ENCODE data around the gene F7. TPM values are rescaled to one million over a fixed set of nuclear protein-coding genes. Genes with fewer than 3 reads are reported as not detected.

F7 gene
- total RNA-seq, 1 experiment from 2014 or later = 52.4 TPM

DNA sequence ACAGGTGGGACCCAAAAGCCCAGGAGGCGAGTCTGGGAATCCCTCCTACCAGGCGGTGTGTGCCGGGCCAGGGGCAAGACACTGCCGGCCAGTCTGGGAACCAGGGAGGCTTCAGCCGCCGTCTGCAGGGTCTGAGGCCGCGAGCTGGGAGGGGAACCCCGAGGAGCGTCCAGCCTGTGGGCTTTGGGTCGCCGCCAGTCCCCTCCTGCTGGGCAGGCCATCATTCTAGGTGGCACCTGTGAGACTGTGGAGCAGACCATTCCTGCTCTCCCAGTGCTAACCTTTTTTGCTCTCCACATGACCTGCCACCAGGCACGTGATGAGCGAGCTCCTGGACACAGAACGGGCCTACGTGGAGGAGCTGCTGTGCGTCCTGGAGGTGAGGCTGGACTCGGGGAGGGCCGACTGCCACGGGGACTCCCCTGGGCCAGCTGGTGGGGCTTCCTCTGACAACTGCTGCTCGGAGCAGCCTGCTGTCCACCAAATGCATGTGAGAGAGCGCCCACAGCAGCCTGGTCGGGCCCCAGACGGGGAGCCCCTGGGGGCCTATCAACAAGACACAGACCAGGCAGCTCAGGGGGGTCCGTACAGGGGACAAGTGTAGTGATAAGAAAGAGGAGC, 24.6 kb upstream of the F7 start:
- TF ChIP-seq, protein P1, sequence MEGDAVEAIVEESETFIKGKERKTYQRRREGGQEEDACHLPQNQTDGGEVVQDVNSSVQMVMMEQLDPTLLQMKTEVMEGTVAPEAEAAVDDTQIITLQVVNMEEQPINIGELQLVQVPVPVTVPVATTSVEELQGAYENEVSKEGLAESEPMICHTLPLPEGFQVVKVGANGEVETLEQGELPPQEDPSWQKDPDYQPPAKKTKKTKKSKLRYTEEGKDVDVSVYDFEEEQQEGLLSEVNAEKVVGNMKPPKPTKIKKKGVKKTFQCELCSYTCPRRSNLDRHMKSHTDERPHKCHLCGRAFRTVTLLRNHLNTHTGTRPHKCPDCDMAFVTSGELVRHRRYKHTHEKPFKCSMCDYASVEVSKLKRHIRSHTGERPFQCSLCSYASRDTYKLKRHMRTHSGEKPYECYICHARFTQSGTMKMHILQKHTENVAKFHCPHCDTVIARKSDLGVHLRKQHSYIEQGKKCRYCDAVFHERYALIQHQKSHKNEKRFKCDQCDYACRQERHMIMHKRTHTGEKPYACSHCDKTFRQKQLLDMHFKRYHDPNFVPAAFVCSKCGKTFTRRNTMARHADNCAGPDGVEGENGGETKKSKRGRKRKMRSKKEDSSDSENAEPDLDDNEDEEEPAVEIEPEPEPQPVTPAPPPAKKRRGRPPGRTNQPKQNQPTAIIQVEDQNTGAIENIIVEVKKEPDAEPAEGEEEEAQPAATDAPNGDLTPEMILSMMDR (IDR thresholded peaks at IDR 0.05; ENCODE audit: insufficient read depth in 1 of 2, low read depth in 1 of 2, low read length in 1 of 2, severe bottlenecking in 1 of 2, unreplicated experiment in 1 of 2) = no peak
- Mint-ChIP-seq H3K27ac (ENCODE audit: unreplicated experiment) (no peak overlapping the region), H3K36me3 (ENCODE audit: insufficient read depth, unreplicated experiment) (no peaks in the 10 kb centered on the region), H3K9me3 (ENCODE audit: unreplicated experiment) (no peaks in the 10 kb centered on the region), H3K27me3 (ENCODE audit: insufficient read depth, unreplicated experiment) (no peaks in the 10 kb centered on the region), H3K4me1 (ENCODE audit: low read depth, unreplicated experiment) (no peaks in the 10 kb centered on the region), H3K4me3 (ENCODE audit: unreplicated experiment) (no peak overlapping the region)
- Histone ChIP-seq H3K4me3 (ENCODE audit: low read depth, low read length) (no peak overlapping the region), H3K4me1 (0 out of 2 replicates have a peak, but pooled peaks cover 8% of the 10 kb centered on the region), H3K36me3 (ENCODE audit: control insufficient read depth, insufficient read depth, low read length) (no peaks in the 10 kb centered on the region; the same call in 1 of the 2 replicates), H3K27me3 (replicated peaks; ENCODE audit: control insufficient read depth, insufficient read depth, low read length) (no peaks in the 10 kb centered on the region), H3K9me3 (no peaks in the 10 kb centered on the region)
- intact Hi-C loops (cut with micrococcal nuclease; ENCODE audit: unreplicated experiment) = no loop called here
- POLR2A ChIA-PET = no interaction called here
- CTCF ChIA-PET = no interaction called here
- no TSS peak for BruUV-seq (replicated peaks)
- no peak for DNase-seq

- Mint-ChIP-seq H3K9me3 (ENCODE audit: unreplicated experiment) (no peaks in the 10 kb centered on the region), H3K27me3 (ENCODE audit: insufficient read depth, unreplicated experiment) (no peaks in the 10 kb centered on the region), H3K27ac (ENCODE audit: unreplicated experiment) (no peak overlapping the region), H3K4me1 (ENCODE audit: low read depth, unreplicated experiment) (no peaks in the 10 kb centered on the region), H3K36me3 (ENCODE audit: insufficient read depth, unreplicated experiment) (no peaks in the 10 kb centered on the region), H3K4me3 (ENCODE audit: unreplicated experiment) (no peak overlapping the region)
- TF ChIP-seq, protein P1 (IDR thresholded peaks at IDR 0.05; ENCODE audit: insufficient read depth in 1 of 2, low read depth in 1 of 2, low read length in 1 of 2, severe bottlenecking in 1 of 2, unreplicated experiment in 1 of 2) = no peak
- intact Hi-C loops (cut with micrococcal nuclease; ENCODE audit: unreplicated experiment) = no loop called here
- ChIA-PET CTCF (no interaction called here), POLR2A (no interaction called here)
- H3K9me3 ChIP-seq = no peaks in the 10 kb centered on the region
- DNase-seq = no peak
- 0 out of 2 replicates have a peak, but pooled peaks cover 8% of the 10 kb centered on the region for H3K4me1 ChIP-seq
- H3K36me3 ChIP-seq (ENCODE audit: control insufficient read depth, insufficient read depth, low read length) = no peaks in the 10 kb centered on the region
- no peak overlapping the region for H3K4me3 ChIP-seq (ENCODE audit: low read depth, low read length)
- no TSS peak for BruUV-seq (replicated peaks)
- no peaks in the 10 kb centered on the region for H3K27me3 ChIP-seq (replicated peaks; ENCODE audit: control insufficient read depth, insufficient read depth, low read length)
Observed at GRCh38 chr13:113082198-113083021, 23.2 kb upstream of the F7 start.

DNA sequence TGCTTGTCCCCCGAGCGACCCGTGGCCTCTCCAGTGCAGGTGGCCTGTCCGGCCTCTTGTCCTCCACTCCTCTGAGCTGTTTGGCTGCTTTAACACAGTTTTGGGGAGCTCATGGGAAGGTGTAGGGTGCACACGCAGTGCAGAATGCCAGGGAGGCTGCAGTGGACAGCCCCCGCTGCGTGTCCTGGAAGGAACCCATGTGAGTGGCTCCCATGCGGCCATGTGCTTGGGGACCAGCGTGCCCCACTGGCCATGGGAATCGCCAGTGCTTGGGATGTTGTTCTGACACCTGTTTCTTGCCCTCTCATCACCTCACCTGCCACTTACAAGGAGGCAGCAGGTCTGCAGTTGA, 22.6 kb upstream of the F7 start:
- H3K9me3 Mint-ChIP-seq (ENCODE audit: unreplicated experiment) = no peaks in the 10 kb centered on the region
- intact Hi-C loops (cut with micrococcal nuclease; ENCODE audit: unreplicated experiment) = no loop called here
- no peaks in the 10 kb centered on the region for H3K36me3 Mint-ChIP-seq (ENCODE audit: insufficient read depth, unreplicated experiment)
- H3K27ac Mint-ChIP-seq (ENCODE audit: unreplicated experiment) = no peak overlapping the region
- 0 out of 2 replicates have a peak, but pooled peaks cover 8% of the 10 kb centered on the region for H3K4me1 ChIP-seq
- no peak for DNase-seq
- no peak overlapping the region for H3K4me3 Mint-ChIP-seq (ENCODE audit: unreplicated experiment)
- no peaks in the 10 kb centered on the region for H3K9me3 ChIP-seq
- H3K27me3 ChIP-seq (replicated peaks; ENCODE audit: control insufficient read depth, insufficient read depth, low read length) = no peaks in the 10 kb centered on the region
- H3K36me3 ChIP-seq (ENCODE audit: control insufficient read depth, insufficient read depth, low read length) = no peaks in the 10 kb centered on the region
- ChIA-PET POLR2A (no interaction called here), CTCF (no interaction called here)
- no TSS peak for BruUV-seq (replicated peaks)
- TF ChIP-seq, protein P1 (IDR thresholded peaks at IDR 0.05; ENCODE audit: insufficient read depth in 1 of 2, low read depth in 1 of 2, low read length in 1 of 2, severe bottlenecking in 1 of 2, unreplicated experiment in 1 of 2) = no peak
- H3K4me3 ChIP-seq (ENCODE audit: low read depth, low read length) = no peak overlapping the region
- no peaks in the 10 kb centered on the region for H3K4me1 Mint-ChIP-seq (ENCODE audit: low read depth, unreplicated experiment)
- H3K27me3 Mint-ChIP-seq (ENCODE audit: insufficient read depth, unreplicated experiment) = no peaks in the 10 kb centered on the region

All from Caco-2 (cell line).